ENCODE data around the gene HTT-AS.
"Not testable (repeated sequence)": the region's sequence is repeated elsewhere in the genome, so short reads cannot be mapped to it uniquely, and the experiment has no call there.

Gene HTT-AS

DNA sequence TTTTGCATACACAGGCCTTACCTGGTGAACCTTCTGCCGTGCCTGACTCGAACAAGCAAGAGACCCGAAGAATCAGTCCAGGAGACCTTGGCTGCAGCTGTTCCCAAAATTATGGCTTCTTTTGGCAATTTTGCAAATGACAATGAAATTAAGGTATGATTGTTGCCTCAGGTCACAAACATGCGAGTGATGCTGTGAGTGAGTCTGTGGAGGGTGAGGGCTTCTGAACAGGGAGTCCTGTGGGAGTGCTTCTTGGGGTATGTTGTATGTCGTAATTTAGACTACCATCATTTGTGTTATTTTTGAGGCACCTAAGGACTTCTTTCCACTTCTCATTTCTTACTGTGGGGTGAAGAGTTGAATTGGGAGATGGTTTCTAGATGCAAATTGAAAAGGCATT, 32.9 kb upstream of the HTT-AS start:
- Histone ChIP-seq H3K9me3 (no peaks in the 10 kb centered on the region), H3K27me3 (no peaks in the 10 kb centered on the region), H3K36me3 (peaks cover 64% of the 10 kb centered on the region), H3K27ac (no peak overlapping the region), H3K4me1 (ENCODE audit: control insufficient read depth in 1 of 2, insufficient read depth in 1 of 2, low read depth in 1 of 2, low read length in 1 of 2) (no peaks in the 10 kb centered on the region), H3K4me3 (ENCODE audit: low read depth in 1 of 2, low read length in 1 of 2) (no peak overlapping the region)
- TF ChIP-seq, protein P1, sequence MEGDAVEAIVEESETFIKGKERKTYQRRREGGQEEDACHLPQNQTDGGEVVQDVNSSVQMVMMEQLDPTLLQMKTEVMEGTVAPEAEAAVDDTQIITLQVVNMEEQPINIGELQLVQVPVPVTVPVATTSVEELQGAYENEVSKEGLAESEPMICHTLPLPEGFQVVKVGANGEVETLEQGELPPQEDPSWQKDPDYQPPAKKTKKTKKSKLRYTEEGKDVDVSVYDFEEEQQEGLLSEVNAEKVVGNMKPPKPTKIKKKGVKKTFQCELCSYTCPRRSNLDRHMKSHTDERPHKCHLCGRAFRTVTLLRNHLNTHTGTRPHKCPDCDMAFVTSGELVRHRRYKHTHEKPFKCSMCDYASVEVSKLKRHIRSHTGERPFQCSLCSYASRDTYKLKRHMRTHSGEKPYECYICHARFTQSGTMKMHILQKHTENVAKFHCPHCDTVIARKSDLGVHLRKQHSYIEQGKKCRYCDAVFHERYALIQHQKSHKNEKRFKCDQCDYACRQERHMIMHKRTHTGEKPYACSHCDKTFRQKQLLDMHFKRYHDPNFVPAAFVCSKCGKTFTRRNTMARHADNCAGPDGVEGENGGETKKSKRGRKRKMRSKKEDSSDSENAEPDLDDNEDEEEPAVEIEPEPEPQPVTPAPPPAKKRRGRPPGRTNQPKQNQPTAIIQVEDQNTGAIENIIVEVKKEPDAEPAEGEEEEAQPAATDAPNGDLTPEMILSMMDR (IDR thresholded peaks at IDR 0.05) = no peak

GRCh38 chr4:3106339-3107186, 32.2 kb upstream of the HTT-AS start:
- peaks cover 64% of the 10 kb centered on the region for H3K36me3 ChIP-seq
- no peaks in the 10 kb centered on the region for H3K27me3 ChIP-seq
- TF ChIP-seq, protein P1 (IDR thresholded peaks at IDR 0.05) = peak; percentile 89
- H3K27ac ChIP-seq = peak overlapping the region; percentile 13
- no peaks in the 10 kb centered on the region for H3K4me1 ChIP-seq (ENCODE audit: control insufficient read depth in 1 of 2, insufficient read depth in 1 of 2, low read depth in 1 of 2, low read length in 1 of 2)
- H3K4me3 ChIP-seq (ENCODE audit: low read depth in 1 of 2, low read length in 1 of 2) = peak overlapping the region in 1 of 2 experiments; percentile 11
- no peaks in the 10 kb centered on the region for H3K9me3 ChIP-seq

- peaks cover 50% of the 10 kb centered on the region for H3K36me3 ChIP-seq
- no peak overlapping the region for H3K4me3 ChIP-seq (ENCODE audit: low read depth in 1 of 2, low read length in 1 of 2)
- no peaks in the 10 kb centered on the region for H3K4me1 ChIP-seq (ENCODE audit: control insufficient read depth in 1 of 2, insufficient read depth in 1 of 2, low read depth in 1 of 2, low read length in 1 of 2)
- H3K9me3 ChIP-seq = no peaks in the 10 kb centered on the region
- TF ChIP-seq, protein P1 (IDR thresholded peaks at IDR 0.05) = no peak
- no peak overlapping the region for H3K27ac ChIP-seq
- H3K27me3 ChIP-seq = no peaks in the 10 kb centered on the region
Observed at GRCh38 chr4:3098346-3098745, 24.0 kb upstream of the HTT-AS start.

- no peak overlapping the region for H3K27ac ChIP-seq
- TF ChIP-seq, protein P1 (IDR thresholded peaks at IDR 0.05) = no peak
- no peaks in the 10 kb centered on the region for H3K4me1 ChIP-seq (ENCODE audit: control insufficient read depth in 1 of 2, insufficient read depth in 1 of 2, low read depth in 1 of 2, low read length in 1 of 2)
- no peak overlapping the region for H3K4me3 ChIP-seq (ENCODE audit: low read depth in 1 of 2, low read length in 1 of 2)
- peaks cover 35% of the 10 kb centered on the region for H3K36me3 ChIP-seq
- no peaks in the 10 kb centered on the region for H3K9me3 ChIP-seq
- H3K27me3 ChIP-seq = no peaks in the 10 kb centered on the region
Observed at GRCh38 chr4:3096202-3096601, 21.9 kb upstream of the HTT-AS start.

- H3K36me3 ChIP-seq = peaks cover 20% of the 10 kb centered on the region
- H3K9me3 ChIP-seq; H3K27me3 ChIP-seq; H3K27ac ChIP-seq; H3K4me3 ChIP-seq (ENCODE audit: low read depth in 1 of 2, low read length in 1 of 2); H3K4me1 ChIP-seq (ENCODE audit: control insufficient read depth in 1 of 2, insufficient read depth in 1 of 2, low read depth in 1 of 2, low read length in 1 of 2): not testable (repeated sequence)
Observed at GRCh38 chr4:3094701-3095100, 20.4 kb upstream of the HTT-AS start.

DNA sequence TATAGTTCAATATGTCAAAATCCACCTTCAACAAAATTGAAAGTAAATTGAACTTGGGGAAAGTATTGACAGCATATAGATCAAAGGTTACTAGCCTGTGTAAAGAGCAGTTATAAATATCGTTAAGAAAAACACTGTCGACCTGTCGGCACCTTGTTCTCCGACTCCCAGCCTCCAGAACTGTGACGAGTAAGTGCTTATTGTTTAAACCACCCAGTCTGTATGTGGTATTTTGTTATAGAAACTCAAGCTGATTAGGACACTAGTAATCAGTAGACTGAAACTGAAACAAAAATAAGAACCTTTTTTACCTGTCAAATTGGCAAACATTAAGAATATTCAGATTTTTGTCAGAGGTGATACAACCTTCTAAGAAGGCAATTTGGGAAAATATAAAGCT, 17.1 kb upstream of the HTT-AS start:
- H3K9me3 ChIP-seq = no peaks in the 10 kb centered on the region
- TF ChIP-seq, protein P1 (IDR thresholded peaks at IDR 0.05) = no peak
- H3K27me3 ChIP-seq = no peaks in the 10 kb centered on the region
- peaks cover 29% of the 10 kb centered on the region for H3K36me3 ChIP-seq
- H3K4me1 ChIP-seq (ENCODE audit: control insufficient read depth in 1 of 2, insufficient read depth in 1 of 2, low read depth in 1 of 2, low read length in 1 of 2) = no peaks in the 10 kb centered on the region
- no peak overlapping the region for H3K27ac ChIP-seq
- H3K4me3 ChIP-seq (ENCODE audit: low read depth in 1 of 2, low read length in 1 of 2) = no peak overlapping the region
